HepG2 (cell line): Measurements from ENCODE around the gene PLIN5. TPM values are rescaled to one million over a fixed set of nuclear protein-coding genes. Genes with fewer than 3 reads are reported as not detected.

Experiments used
- ADNP ChIP-seq: sonication (generic); formaldehyde crosslinking; IDR thresholded peaks from 2 replicates; pipeline ENCODE4 v1.4.0; 2020; ENCODE audit warnings: missing genetic modification reagents
- ARNT ChIP-seq: fragments of 450-650 bp; IDR thresholded peaks from 2 replicates; pipeline ENCODE4 v1.6.1; 2017
- BORCS8-MEF2B ChIP-seq: sonication (generic); formaldehyde crosslinking; IDR thresholded peaks from 2 replicates; pipeline ENCODE4 v1.8.0; 2022; ENCODE audit warnings: mild to moderate bottlenecking, missing genetic modification reagents
- DNMT1 ChIP-seq: sonication (generic); formaldehyde crosslinking; IDR thresholded peaks from 2 replicates; pipeline ENCODE4 v1.5.1; 2020; ENCODE audit warnings: mild to moderate bottlenecking, missing genetic modification reagents
- ELF4 ChIP-seq: sonication (generic); formaldehyde crosslinking; IDR thresholded peaks from 2 replicates; pipeline ENCODE4 v1.5.0; 2020; ENCODE audit warnings: missing genetic modification reagents, mild to moderate bottlenecking, moderate library complexity, borderline replicate concordance
- GABPA ChIP-seq, 2 experiments: IDR thresholded peaks; 2 replicates each; pipeline ENCODE4 v1.6.1; 2011 to 2016; ENCODE audit warnings: low read depth in 2 of 2, low read length in 1 of 2, missing biosample characterization in 1 of 2, missing genetic modification characterization in 1 of 2
- HDAC2 ChIP-seq: sonication (generic); formaldehyde crosslinking; IDR thresholded peaks from 2 replicates; pipeline ENCODE4 v1.4.0; 2020; ENCODE audit warnings: missing genetic modification reagents
- KDM6A ChIP-seq: IDR thresholded peaks from 2 replicates; pipeline ENCODE4 v1.6.1; 2016; ENCODE audit warnings: low read depth
- MAFG ChIP-seq: sonication (generic); formaldehyde crosslinking; IDR thresholded peaks from 2 replicates; pipeline ENCODE4 v1.5.1; 2020; ENCODE audit warnings: mild to moderate bottlenecking, missing genetic modification reagents
- MIXL1 ChIP-seq: IDR thresholded peaks from 2 replicates; pipeline ENCODE4 v1.6.1; 2016
- POGZ ChIP-seq: sonication (generic); formaldehyde crosslinking; IDR thresholded peaks from 2 replicates; pipeline ENCODE4 v1.4.0; 2020; ENCODE audit warnings: mild to moderate bottlenecking, missing genetic modification reagents
- ZBTB46 ChIP-seq: sonication (generic); formaldehyde crosslinking; IDR thresholded peaks from 2 replicates; pipeline ENCODE4 v1.4.0; 2020; ENCODE audit warnings: mild to moderate bottlenecking, missing genetic modification reagents, borderline replicate concordance
- ZFP82 ChIP-seq: sonication (generic); formaldehyde crosslinking; IDR thresholded peaks from 2 replicates; pipeline ENCODE4 v1.5.1; 2020; ENCODE audit warnings: mild to moderate bottlenecking, missing genetic modification reagents, borderline replicate concordance
- ZFX ChIP-seq: sonication (generic); formaldehyde crosslinking; IDR thresholded peaks from 2 replicates; pipeline ENCODE4 v1.4.0; 2020; ENCODE audit warnings: mild to moderate bottlenecking, low read depth, missing genetic modification reagents, moderate library complexity
- ZMYM4 ChIP-seq: sonication (generic); formaldehyde crosslinking; IDR thresholded peaks from 2 replicates; pipeline ENCODE4 v1.8.1; 2023; ENCODE audit warnings: mild to moderate bottlenecking, missing genetic modification reagents
- ZNF234 ChIP-seq: sonication (generic); formaldehyde crosslinking; conservative IDR thresholded peaks from 2 replicates; pipeline ENCODE4 v1.5.1; 2020; ENCODE audit warnings: mild to moderate bottlenecking, missing genetic modification reagents
- ZNF354B ChIP-seq: sonication (generic); formaldehyde crosslinking; IDR thresholded peaks from 2 replicates; pipeline ENCODE4 v1.8.0; 2022; ENCODE audit warnings: mild to moderate bottlenecking, missing genetic modification reagents
- ZNF414 ChIP-seq: sonication (generic); formaldehyde crosslinking; IDR thresholded peaks from 2 replicates; pipeline ENCODE4 v1.5.0; 2020; ENCODE audit warnings: missing genetic modification reagents
- ZNF446 ChIP-seq: sonication (generic); formaldehyde crosslinking; IDR thresholded peaks from 2 replicates; pipeline ENCODE4 v1.5.0; 2020; ENCODE audit warnings: mild to moderate bottlenecking, missing genetic modification reagents
- ZNF567 ChIP-seq: sonication (generic); formaldehyde crosslinking; IDR thresholded peaks from 2 replicates; pipeline ENCODE4 v1.8.1; 2023; ENCODE audit warnings: mild to moderate bottlenecking, missing genetic modification reagents, borderline replicate concordance
- ZNF777 ChIP-seq: sonication (generic); formaldehyde crosslinking; IDR thresholded peaks from 2 replicates; pipeline ENCODE4 v1.4.0; 2020; ENCODE audit warnings: missing genetic modification reagents
- polyA plus RNA-seq, 8 experiments: library from polyadenylated mRNA; depleted of rRNA in 3 of 8; stranded (reverse) in 7 of 8; unstranded in 1 of 8; fragments of >200 nt; fragmentation: Illumina TruSeq in 4 of 8; extraction: Trizol in 4 of 8; gene quantifications; 2 replicates each; pipeline versions ENCODE4 v1.2.1 to v1.2.3, GENCODE V29; 2011 to 2016; ENCODE audit warnings: low read depth in 4 of 8, missing spikeins in 1 of 8, mixed read lengths in 1 of 8; ENCODE audit not compliant: insufficient read depth in 1 of 8
- total RNA-seq, 5 experiments: library from RNA; depleted of rRNA; stranded (reverse); fragments of >200 nt; fragmentation: Illumina TruSeq; extraction: Trizol; gene quantifications; 2 replicates each; pipeline ENCODE4 v1.2.3, GENCODE V29; 2016; ENCODE audit warnings: low read depth in 1 of 5
- TF ChIP-seq, protein P1 (sequence below): sonication (generic); formaldehyde crosslinking; IDR thresholded peaks from 2 replicates; pipeline ENCODE4 v1.5.0; 2020; ENCODE audit warnings: mild to moderate bottlenecking, missing genetic modification reagents, borderline replicate concordance
- TF ChIP-seq, protein P2 (sequence below): IDR thresholded peaks from 2 replicates; pipeline ENCODE4 v1.6.1; 2016
- TF ChIP-seq, protein P3 (sequence below): sonication (generic); formaldehyde crosslinking; conservative IDR thresholded peaks from 2 replicates; pipeline ENCODE4 v1.8.0; 2022; ENCODE audit warnings: mild to moderate bottlenecking, moderate library complexity, missing genetic modification reagents

Gene PLIN5
- total and polyA plus RNA-seq, 2 of the 13 experiments (the other 11 are each of a cell fraction or from before 2014, with no cell fraction given): 1.8 to 4.8 TPM

- TF ChIP-seq ZFX (CRISPR knock-in tag) (peak; percentile 85), KDM6A (CRISPR knock-in tag) (no peak), MAFG (CRISPR knock-in tag) (no peak), DNMT1 (CRISPR knock-in tag) (no peak), GABPA (IDR thresholded peaks at IDR 0.05; ENCODE audit: low read depth, low read length) (no peak), GABPA (CRISPR knock-in tag; IDR thresholded peaks at IDR 0.05; ENCODE audit: low read depth) (no peak), ZNF354B (no peak), ZBTB46 (CRISPR knock-in tag) (no peak), ZNF446 (CRISPR knock-in tag) (no peak), POGZ (CRISPR knock-in tag) (no peak), MIXL1 (no peak), BORCS8-MEF2B (0 out of 2 replicates have a peak, but pooled peaks have one; percentile 38), ZNF414 (CRISPR knock-in tag) (no peak; the same call in 1 of the 2 replicates), ZNF234 (CRISPR knock-in tag) (no peak), ELF4 (no peak), HDAC2 (CRISPR knock-in tag) (no peak), ZMYM4 (CRISPR knock-in tag) (no peak), ZNF567 (peak; percentile 79; the same call in 1 of the 2 replicates), ZNF777 (CRISPR knock-in tag) (no peak), ZFP82 (no peak), ADNP (CRISPR knock-in tag) (no peak), ARNT (no peak)
- TF ChIP-seq, protein P1, sequence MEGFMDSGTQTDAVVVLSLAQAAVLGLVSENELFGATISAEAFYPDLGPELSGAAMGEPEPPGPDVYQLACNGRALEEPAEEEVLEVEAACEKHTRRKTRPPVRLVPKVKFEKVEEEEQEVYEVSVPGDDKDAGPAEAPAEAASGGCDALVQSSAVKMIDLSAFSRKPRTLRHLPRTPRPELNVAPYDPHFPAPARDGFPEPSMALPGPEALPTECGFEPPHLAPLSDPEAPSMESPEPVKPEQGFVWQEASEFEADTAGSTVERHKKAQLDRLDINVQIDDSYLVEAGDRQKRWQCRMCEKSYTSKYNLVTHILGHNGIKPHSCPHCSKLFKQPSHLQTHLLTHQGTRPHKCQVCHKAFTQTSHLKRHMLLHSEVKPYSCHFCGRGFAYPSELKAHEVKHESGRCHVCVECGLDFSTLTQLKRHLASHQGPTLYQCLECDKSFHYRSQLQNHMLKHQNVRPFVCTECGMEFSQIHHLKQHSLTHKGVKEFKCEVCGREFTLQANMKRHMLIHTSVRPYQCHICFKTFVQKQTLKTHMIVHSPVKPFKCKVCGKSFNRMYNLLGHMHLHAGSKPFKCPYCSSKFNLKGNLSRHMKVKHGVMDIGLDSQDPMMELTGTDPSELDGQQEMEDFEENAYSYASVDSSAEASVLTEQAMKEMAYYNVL (CRISPR knock-in tag): 0 out of 2 replicates have a peak, but pooled peaks have one; percentile 4
- TF ChIP-seq, protein P2, sequence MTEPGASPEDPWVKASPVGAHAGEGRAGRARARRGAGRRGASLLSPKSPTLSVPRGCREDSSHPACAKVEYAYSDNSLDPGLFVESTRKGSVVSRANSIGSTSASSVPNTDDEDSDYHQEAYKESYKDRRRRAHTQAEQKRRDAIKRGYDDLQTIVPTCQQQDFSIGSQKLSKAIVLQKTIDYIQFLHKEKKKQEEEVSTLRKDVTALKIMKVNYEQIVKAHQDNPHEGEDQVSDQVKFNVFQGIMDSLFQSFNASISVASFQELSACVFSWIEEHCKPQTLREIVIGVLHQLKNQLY (CRISPR knock-in tag): no peak
- TF ChIP-seq, protein P3, sequence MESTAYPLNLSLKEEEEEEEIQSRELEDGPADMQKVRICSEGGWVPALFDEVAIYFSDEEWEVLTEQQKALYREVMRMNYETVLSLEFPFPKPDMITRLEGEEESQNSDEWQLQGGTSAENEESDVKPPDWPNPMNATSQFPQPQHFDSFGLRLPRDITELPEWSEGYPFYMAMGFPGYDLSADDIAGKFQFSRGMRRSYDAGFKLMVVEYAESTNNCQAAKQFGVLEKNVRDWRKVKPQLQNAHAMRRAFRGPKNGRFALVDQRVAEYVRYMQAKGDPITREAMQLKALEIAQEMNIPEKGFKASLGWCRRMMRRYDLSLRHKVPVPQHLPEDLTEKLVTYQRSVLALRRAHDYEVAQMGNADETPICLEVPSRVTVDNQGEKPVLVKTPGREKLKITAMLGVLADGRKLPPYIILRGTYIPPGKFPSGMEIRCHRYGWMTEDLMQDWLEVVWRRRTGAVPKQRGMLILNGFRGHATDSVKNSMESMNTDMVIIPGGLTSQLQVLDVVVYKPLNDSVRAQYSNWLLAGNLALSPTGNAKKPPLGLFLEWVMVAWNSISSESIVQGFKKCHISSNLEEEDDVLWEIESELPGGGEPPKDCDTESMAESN (CRISPR knock-in tag): 0 out of 2 replicates have a peak, but pooled peaks have one; percentile 51
Measured at GRCh38 chr19:4518345-4519171, 16.5 kb downstream of the PLIN5 start, which contains the start of gene PLIN4 (continued).
